ENCODE measurements around the gene LRMDA. TPM values are rescaled to one million over a fixed set of nuclear protein-coding genes. Genes with fewer than 3 reads are reported as not detected.

The LRMDA gene
- total RNA-seq, 1 donor from 2014 or later, result 0.19 TPM

DNA sequence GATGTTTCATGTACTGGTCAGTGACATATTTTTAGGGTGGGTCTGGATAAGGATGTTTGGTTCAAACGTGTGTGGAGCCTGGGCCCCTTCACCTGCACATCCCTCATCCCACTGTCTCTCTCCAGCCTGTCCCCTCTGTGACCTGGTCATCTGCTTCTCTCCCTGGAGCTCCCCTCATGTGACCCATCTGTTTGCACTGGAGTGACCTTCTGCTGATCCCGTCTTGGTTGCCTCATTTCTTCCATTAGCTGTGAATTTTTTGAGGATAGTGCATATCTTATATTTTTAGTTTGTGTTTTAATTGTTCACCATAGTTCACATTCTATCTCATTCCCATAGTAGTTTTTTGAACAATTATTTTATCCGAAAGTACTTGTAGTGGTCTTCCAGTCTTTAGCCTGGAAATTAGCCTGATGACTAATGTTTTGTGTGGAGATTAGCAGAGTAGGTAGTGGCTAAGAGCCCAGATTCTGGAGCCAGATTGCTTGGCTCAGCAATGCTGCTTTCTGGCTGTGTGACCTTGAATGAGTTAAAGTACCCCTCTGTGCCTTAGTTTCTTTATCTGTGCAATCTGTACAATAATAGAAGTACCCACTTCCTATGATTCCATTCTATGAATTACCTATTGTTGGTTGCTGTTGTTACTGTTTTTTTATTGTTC lies 224.5 kb downstream of the LRMDA start:
- Mint-ChIP-seq H3K9me3 (ENCODE audit: unreplicated experiment) (no peaks in the 10 kb centered on the region), H3K36me3 (ENCODE audit: unreplicated experiment) (no peaks in the 10 kb centered on the region), H3K4me1 (ENCODE audit: unreplicated experiment) (no peaks in the 10 kb centered on the region), H3K4me3 (ENCODE audit: unreplicated experiment) (no peak overlapping the region), H3K27ac (ENCODE audit: unreplicated experiment) (no peak overlapping the region), H3K27me3 (ENCODE audit: unreplicated experiment) (peaks cover 45% of the 10 kb centered on the region)
- DNase-seq (ENCODE audit: extremely low spot score, unreplicated experiment), result no peak
- TF ChIP-seq, protein P1, sequence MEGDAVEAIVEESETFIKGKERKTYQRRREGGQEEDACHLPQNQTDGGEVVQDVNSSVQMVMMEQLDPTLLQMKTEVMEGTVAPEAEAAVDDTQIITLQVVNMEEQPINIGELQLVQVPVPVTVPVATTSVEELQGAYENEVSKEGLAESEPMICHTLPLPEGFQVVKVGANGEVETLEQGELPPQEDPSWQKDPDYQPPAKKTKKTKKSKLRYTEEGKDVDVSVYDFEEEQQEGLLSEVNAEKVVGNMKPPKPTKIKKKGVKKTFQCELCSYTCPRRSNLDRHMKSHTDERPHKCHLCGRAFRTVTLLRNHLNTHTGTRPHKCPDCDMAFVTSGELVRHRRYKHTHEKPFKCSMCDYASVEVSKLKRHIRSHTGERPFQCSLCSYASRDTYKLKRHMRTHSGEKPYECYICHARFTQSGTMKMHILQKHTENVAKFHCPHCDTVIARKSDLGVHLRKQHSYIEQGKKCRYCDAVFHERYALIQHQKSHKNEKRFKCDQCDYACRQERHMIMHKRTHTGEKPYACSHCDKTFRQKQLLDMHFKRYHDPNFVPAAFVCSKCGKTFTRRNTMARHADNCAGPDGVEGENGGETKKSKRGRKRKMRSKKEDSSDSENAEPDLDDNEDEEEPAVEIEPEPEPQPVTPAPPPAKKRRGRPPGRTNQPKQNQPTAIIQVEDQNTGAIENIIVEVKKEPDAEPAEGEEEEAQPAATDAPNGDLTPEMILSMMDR (IDR thresholded peaks at IDR 0.05), result no peak

DNA sequence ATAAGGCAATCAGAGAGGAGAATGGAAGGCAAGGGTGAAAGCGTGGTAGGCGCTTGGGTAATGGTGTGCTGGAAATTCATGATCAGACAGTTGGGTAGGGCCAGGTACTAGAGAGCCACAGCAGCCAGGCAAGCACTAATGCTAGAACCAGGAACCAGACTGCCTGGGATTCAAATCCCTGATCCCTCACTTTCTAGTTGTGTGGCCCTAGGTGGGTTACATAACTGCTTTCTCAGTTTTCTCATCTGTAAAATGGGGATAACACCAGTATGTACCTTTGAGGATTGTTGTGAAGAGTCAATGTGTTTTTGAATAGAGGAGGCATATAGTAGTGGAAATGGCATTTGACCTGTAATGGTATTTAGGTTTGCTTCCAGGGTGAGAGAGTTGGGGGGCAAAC lies 225.9 kb downstream of the LRMDA start:
- Mint-ChIP-seq H3K27ac (ENCODE audit: unreplicated experiment) (no peak overlapping the region), H3K36me3 (ENCODE audit: unreplicated experiment) (no peaks in the 10 kb centered on the region), H3K4me3 (ENCODE audit: unreplicated experiment) (no peak overlapping the region), H3K4me1 (ENCODE audit: unreplicated experiment) (no peaks in the 10 kb centered on the region), H3K9me3 (ENCODE audit: unreplicated experiment) (no peaks in the 10 kb centered on the region), H3K27me3 (ENCODE audit: unreplicated experiment) (peaks cover 53% of the 10 kb centered on the region)
- no peak for DNase-seq (ENCODE audit: extremely low spot score, unreplicated experiment)
- TF ChIP-seq, protein P1 (IDR thresholded peaks at IDR 0.05), result no peak

DNA sequence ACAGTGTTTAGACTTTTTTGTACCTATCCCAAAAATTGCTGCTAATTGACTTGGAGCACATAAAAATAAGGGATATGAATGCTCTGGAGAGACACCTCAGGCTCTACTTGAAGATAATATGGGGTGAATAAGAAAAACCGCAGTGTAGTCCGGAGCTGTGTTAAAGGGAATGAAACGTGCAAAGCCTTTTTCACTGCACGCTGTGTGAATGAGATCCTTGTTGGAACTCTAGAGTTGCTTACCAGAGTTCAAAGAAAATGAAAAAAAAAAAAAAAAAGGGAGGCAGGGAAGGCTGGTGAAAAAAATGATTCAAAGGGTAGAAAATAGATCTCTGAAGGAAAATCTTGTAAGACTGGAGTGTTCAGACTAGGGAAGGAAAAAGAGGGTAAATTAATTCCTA lies 226.6 kb downstream of the LRMDA start:
- no peaks in the 10 kb centered on the region for H3K4me1 Mint-ChIP-seq (ENCODE audit: unreplicated experiment)
- H3K4me3 Mint-ChIP-seq (ENCODE audit: unreplicated experiment), result no peak overlapping the region
- no peak overlapping the region for H3K27ac Mint-ChIP-seq (ENCODE audit: unreplicated experiment)
- H3K27me3 Mint-ChIP-seq (ENCODE audit: unreplicated experiment), result peaks cover 56% of the 10 kb centered on the region
- H3K36me3 Mint-ChIP-seq (ENCODE audit: unreplicated experiment), result no peaks in the 10 kb centered on the region
- DNase-seq (ENCODE audit: extremely low spot score, unreplicated experiment), result no peak
- H3K9me3 Mint-ChIP-seq (ENCODE audit: unreplicated experiment), result no peaks in the 10 kb centered on the region
- TF ChIP-seq, protein P1 (IDR thresholded peaks at IDR 0.05), result no peak

DNA sequence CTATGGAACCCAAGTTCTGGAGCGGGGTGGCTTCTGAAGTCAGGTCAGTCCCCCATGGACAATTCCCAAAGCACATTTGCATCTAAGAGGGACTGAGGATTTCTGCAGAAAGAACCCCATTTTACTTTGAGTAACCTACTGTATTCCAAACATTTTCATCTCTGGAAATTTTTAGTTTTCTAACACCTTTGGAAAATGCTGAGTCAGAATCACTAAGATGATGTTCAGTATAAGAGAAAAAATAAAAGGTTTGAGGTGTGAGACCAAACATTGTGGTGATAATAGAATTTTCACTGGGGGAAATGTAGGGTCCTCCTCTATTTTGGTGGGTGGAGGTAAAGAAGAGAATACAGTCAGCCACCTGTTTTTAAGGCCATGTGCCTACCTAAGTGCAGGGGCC lies 227.1 kb downstream of the LRMDA start:
- no peak overlapping the region for H3K4me3 Mint-ChIP-seq (ENCODE audit: unreplicated experiment)
- TF ChIP-seq, protein P1 (IDR thresholded peaks at IDR 0.05), result no peak

DNA sequence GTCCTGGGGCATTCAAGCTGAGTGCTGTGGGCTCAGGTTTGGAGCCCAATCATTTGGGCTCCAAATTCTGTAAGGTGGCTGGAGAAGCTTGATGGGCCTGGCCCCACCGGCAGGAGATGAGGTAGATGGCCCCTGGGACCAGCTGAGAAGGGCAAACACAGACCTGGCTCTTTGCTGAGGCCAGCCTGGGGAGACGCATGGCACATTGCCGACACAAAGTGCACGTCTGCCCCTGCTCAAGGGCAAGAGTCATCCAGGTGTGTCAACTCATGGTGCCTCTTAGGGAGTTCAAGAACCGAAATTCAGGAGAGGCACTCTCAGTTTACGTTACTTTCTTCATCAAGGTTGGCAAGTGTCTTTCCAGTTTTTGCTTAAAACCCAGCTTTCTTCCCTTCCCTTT lies 227.5 kb downstream of the LRMDA start:
- Mint-ChIP-seq H3K27ac (ENCODE audit: unreplicated experiment) (no peak overlapping the region), H3K36me3 (ENCODE audit: unreplicated experiment) (no peaks in the 10 kb centered on the region)

More for the DNA sequence above, 227.1 kb downstream of the LRMDA start:
- H3K9me3 Mint-ChIP-seq (ENCODE audit: unreplicated experiment), result no peaks in the 10 kb centered on the region
- no peak for DNase-seq (ENCODE audit: extremely low spot score, unreplicated experiment)
- no peaks in the 10 kb centered on the region for H3K4me1 Mint-ChIP-seq (ENCODE audit: unreplicated experiment)
- no peaks in the 10 kb centered on the region for H3K36me3 Mint-ChIP-seq (ENCODE audit: unreplicated experiment)
- no peak overlapping the region for H3K27ac Mint-ChIP-seq (ENCODE audit: unreplicated experiment)
- H3K27me3 Mint-ChIP-seq (ENCODE audit: unreplicated experiment), result peaks cover 57% of the 10 kb centered on the region

More for the DNA sequence above, 227.5 kb downstream of the LRMDA start:
- no peak for DNase-seq (ENCODE audit: extremely low spot score, unreplicated experiment)
- H3K4me1 Mint-ChIP-seq (ENCODE audit: unreplicated experiment), result no peaks in the 10 kb centered on the region
- no peaks in the 10 kb centered on the region for H3K9me3 Mint-ChIP-seq (ENCODE audit: unreplicated experiment)
- TF ChIP-seq, protein P1 (IDR thresholded peaks at IDR 0.05), result no peak
- no peak overlapping the region for H3K4me3 Mint-ChIP-seq (ENCODE audit: unreplicated experiment)
- peaks cover 56% of the 10 kb centered on the region for H3K27me3 Mint-ChIP-seq (ENCODE audit: unreplicated experiment)
